ENCODE data around the gene RAB40C. TPM values are rescaled to one million over a fixed set of nuclear protein-coding genes. Genes with fewer than 3 reads are reported as not detected.

Gene RAB40C
- total RNA-seq, 1 experiment from 2014 or later: 9.3 TPM

GRCh38 chr16:667113-667779, 77.4 kb downstream of the RAB40C start:
- in situ Hi-C loops (cut with HindIII; ENCODE audit: low pct_unique_long_range_greater_than_20kb, low sequenced_read_pairs): no loop called here
- DNase-seq (ENCODE audit: low read depth, low spot score): no peak

DNA sequence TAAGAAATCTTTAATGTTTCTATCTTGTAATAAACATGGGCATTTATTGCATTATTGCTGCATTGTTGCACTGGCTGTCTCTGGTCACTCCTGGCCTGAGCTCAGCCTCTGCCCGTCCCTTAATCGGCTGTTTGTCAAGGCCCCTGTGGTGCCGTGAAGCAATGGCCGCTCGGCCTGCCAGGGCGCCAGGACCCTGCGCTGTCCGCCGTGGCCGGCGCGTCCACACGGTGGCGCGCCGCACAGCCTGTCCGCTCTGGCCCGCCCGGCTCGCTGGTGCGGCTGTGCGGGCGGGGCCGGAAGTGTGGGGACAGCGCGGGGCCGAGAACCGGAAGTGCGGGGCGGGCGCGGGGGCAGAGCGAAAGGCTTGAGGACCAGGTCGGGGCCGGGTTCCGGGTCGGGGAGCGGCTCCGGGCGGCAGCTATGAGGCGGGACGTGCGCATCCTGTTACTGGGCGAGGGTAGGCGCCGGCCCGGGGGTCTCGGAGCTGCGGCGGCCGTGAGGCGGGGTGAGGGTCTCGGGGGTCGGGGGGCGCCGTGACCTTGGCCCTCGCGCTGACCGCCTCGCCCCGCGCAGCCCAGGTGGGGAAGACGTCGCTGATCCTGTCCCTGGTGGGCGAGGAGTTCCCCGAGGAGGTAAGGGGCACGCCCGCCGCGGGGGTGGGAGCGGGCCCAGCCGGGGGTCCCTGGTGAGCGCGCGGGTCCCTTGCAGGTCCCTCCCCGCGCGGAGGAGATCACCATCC, 78.1 kb downstream of the RAB40C start, which contains the start of gene RHOT2:
Gene RHOT2 (plus strand): TSS at position 353 of the 739 bp plus-strand sequence. CDS start 68 bp downstream, at position 421.
- peak; percentile 86 for DNase-seq (ENCODE audit: low read depth, low spot score)
- in situ Hi-C loops (cut with HindIII; ENCODE audit: low pct_unique_long_range_greater_than_20kb, low sequenced_read_pairs): no loop called here

GRCh38 chr16:668519-669171, 78.8 kb downstream of the RAB40C start:
- no peak for DNase-seq (ENCODE audit: low read depth, low spot score)
- in situ Hi-C loops (cut with HindIII; ENCODE audit: low pct_unique_long_range_greater_than_20kb, low sequenced_read_pairs): no loop called here

- no peak for DNase-seq (ENCODE audit: low read depth, low spot score)
- in situ Hi-C loops (cut with HindIII; ENCODE audit: low pct_unique_long_range_greater_than_20kb, low sequenced_read_pairs): no loop called here
Observed at GRCh38 chr16:669666-670065, 79.8 kb downstream of the RAB40C start.

GRCh38 chr16:670485-671352, 80.9 kb downstream of the RAB40C start:
- no peak for DNase-seq (ENCODE audit: low read depth, low spot score)
- in situ Hi-C loops (cut with HindIII; ENCODE audit: low pct_unique_long_range_greater_than_20kb, low sequenced_read_pairs): no loop called here

DNA sequence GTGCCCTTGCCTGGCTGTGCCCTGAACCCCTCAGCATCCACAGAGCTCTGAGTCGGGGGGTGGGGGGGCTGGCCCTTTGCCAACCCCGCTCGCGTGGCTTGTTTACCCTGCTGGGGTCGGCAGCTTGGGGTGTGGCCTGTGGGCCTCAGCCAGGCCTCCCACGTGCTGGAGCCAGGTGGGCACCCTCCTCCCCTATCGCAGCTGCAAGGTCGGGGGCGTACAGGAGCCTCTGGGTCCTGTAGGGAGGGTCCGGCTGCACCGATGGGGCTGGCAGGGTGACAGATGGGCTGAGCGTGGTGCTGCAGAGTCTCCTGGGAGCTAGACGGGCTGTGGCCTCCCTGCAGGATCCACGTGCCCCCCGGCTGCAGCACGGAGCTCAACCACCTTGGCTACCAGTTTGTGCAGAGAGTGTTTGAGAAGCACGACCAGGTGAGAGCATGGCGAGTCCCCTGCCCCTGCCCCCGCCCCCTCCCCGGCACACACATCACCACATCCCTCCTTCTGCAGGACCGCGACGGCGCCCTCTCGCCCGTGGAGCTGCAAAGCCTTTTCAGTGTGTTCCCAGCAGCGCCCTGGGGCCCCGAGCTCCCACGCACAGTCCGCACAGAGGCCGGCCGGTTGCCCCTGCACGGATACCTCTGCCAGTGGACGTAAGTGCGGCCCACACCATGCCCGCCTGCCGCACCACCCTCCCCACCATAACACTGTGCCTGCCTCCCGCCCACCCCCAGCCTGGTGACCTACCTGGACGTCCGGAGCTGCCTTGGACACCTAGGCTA, 81.7 kb downstream of the RAB40C start:
- in situ Hi-C loops (cut with HindIII; ENCODE audit: low pct_unique_long_range_greater_than_20kb, low sequenced_read_pairs): no loop called here

GRCh38 chr16:672371-672770, 82.5 kb downstream of the RAB40C start:
- no peak for DNase-seq (ENCODE audit: low read depth, low spot score)
- in situ Hi-C loops (cut with HindIII; ENCODE audit: low pct_unique_long_range_greater_than_20kb, low sequenced_read_pairs): no loop called here

More for the DNA sequence above, 81.7 kb downstream of the RAB40C start:
- DNase-seq (ENCODE audit: low read depth, low spot score): no peak

DNA sequence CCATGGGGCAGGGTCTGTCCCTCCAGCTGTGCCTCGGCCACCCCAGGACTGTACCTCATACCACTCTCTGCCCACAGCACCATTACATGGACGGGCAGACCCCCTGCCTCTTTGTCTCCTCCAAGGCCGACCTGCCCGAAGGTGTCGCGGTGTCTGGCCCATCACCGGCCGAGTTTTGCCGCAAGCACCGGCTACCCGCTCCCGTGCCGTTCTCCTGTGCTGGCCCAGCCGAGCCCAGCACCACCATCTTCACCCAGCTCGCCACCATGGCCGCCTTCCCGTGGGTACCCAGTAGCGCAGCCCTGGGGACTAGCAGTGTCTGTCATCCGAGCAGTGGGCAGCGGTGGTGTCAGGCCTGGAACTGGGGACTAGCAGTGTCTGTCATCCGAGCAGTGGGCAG, 83.0 kb downstream of the RAB40C start:
- in situ Hi-C loops (cut with HindIII; ENCODE audit: low pct_unique_long_range_greater_than_20kb, low sequenced_read_pairs): no loop called here
- DNase-seq (ENCODE audit: low read depth, low spot score): no peak

- in situ Hi-C loops (cut with HindIII; ENCODE audit: low pct_unique_long_range_greater_than_20kb, low sequenced_read_pairs): no loop called here
- no peak for DNase-seq (ENCODE audit: low read depth, low spot score)
Observed at GRCh38 chr16:673399-673991, 83.6 kb downstream of the RAB40C start.

- DNase-seq (ENCODE audit: low read depth, low spot score): no peak
- in situ Hi-C loops (cut with HindIII; ENCODE audit: low pct_unique_long_range_greater_than_20kb, low sequenced_read_pairs): no loop called here
Observed at GRCh38 chr16:674214-674881, 84.5 kb downstream of the RAB40C start.

GRCh38 chr16:674968-675883, 85.4 kb downstream of the RAB40C start, which contains the start of gene RHBDL1:
Gene RHBDL1 (plus strand): TSS chr16:675671. CDS start chr16:675791, 120 bp downstream.
- in situ Hi-C loops (cut with HindIII; ENCODE audit: low pct_unique_long_range_greater_than_20kb, low sequenced_read_pairs): no loop called here

DNA sequence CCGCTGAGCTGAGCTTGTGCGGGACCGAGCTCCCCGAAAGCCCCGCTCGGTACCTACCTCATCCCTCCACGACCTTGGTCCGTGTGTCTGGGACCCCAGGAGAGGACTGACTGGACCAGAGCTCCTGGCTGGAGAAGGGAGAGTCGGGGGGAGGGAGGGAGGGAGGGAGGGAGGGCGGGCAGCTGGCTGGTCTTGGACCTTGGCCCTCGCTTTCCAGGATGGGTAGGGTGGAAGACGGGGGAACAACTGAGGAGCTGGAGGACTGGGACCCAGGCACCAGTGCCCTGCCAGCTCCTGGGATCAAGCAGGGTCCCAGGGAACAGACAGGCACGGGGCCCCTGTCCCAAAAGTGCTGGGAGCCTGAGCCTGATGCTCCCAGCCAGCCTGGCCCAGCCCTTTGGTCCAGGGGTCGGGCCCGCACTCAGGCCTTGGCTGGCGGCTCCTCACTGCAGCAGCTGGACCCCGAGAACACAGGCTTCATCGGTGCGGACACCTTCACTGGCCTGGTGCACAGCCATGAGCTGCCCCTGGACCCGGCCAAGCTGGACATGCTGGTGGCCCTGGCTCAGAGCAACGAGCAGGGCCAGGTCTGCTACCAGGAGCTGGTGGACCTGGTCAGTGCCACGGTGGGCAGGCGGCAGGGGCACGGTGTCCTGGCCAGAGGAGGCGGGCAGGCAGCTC, 86.2 kb downstream of the RAB40C start:
- in situ Hi-C loops (cut with HindIII; ENCODE audit: low pct_unique_long_range_greater_than_20kb, low sequenced_read_pairs): no loop called here
- DNase-seq (ENCODE audit: low read depth, low spot score): no peak

More at GRCh38 chr16:674968-675883, 85.4 kb downstream of the RAB40C start, which contains the start of gene RHBDL1:
- no peak for DNase-seq (ENCODE audit: low read depth, low spot score)

DNA sequence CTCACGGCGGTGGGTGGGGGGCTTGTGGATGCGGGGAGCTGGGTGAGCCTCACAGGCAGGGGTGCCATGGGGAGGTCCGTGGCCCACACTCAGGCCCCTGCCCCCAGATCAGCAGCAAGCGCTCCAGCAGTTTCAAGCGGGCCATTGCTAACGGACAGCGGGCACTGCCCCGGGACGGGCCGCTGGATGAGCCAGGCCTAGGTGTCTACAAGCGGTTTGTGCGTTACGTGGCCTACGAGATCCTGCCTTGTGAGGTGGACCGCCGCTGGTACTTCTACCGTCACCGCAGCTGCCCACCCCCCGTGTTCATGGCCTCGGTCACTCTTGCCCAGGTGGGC, 86.7 kb downstream of the RAB40C start:
- in situ Hi-C loops (cut with HindIII; ENCODE audit: low pct_unique_long_range_greater_than_20kb, low sequenced_read_pairs): no loop called here
- DNase-seq (ENCODE audit: low read depth, low spot score): no peak

GRCh38 chr16:676913-677312, 87.0 kb downstream of the RAB40C start:
- no peak for DNase-seq (ENCODE audit: low read depth, low spot score)
- in situ Hi-C loops (cut with HindIII; ENCODE audit: low pct_unique_long_range_greater_than_20kb, low sequenced_read_pairs): no loop called here

Measured in SK-MEL-5 (cell line).